Stimulated activated CD8-positive, alpha-beta memory T cell treated with anti-CD3 and anti-CD28 coated beads, Interleukin-12 subunit alpha, Interleukin-12 subunit beta, amount 100 ng/mL, for 24 hours (primary cell): ENCODE measurements around the gene PATJ.
"Not testable (repeated sequence)": the region's sequence is repeated elsewhere in the genome, so short reads cannot be mapped to it uniquely, and the experiment has no call there.

Experiments
- DNase-seq: peaks from one replicate; pipeline ENCODE4 v3.0.0-alpha.2; 2020; ENCODE audit errors: extremely low read depth

The PATJ gene

DNA sequence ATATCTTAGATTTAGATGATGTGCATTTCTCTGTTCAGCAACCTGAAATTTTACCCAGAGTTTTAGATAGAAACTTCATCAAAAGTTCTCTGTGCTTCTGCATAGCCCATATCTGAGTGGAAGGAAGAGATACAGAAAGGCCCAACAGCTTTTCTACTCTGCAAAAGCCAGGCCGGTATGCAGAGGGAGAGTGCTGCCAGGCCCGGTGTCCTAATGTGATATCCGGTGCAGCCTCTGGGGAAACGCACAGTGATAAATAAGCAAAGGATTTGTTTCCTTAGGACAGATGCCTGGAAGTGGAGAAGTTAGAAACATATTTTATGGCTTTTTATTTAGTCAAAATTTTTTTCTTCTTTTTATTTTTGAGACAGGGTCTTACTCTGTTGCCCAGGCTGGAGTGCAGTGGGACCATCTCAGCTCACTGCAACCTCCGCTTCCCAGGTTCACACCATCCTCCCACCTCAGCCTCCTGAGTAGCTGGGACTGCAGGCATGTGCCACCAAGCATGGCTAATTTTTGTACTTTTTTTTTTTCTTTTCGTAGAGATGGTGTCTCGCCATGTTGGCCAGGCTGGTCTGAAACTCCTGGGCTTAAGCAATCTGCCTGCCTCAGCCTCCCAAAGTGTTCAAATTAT, 145.8 kb downstream of the PATJ start:
- DNase-seq, result no peak

DNA sequence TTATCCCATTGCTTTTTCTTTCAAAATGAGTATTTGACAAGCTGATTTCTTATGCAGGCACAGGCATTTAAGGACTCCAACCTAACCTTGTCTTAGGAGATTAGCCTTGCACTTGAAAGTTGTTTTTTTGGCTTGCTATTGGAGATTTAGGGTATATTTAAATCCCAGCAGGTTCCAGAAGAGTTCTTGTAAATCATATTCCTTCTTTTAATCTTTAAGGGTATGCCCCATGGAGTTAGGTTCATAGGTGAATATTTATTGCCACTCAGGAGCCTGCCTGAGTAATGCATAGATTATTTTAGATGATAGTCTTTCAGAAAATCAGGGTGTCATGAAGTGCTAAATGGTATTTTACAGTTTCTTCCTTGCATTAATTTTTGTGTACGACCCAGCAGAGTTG, 146.5 kb downstream of the PATJ start:
- DNase-seq, result no peak

GRCh38 chr1:61890435-61890834, 148.2 kb downstream of the PATJ start:
- not testable (repeated sequence) for DNase-seq

DNA sequence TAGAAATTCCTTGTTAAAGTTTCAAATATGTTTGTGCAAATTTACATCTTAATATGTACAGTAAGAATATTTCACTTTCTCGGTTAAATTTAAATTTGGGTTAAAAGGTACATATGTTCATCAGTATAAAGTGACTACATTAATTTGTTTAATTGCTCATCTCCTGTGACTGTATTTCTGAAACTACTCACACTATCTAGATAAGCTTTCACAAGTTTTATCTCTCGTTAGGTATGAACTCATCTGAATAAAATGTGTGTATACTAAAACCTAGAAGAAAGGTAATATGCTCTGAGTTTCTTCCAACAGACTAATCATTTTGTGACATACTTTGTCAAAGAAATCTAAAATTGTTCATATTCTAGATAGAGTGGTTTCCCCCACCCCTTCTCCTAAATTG, 150.7 kb downstream of the PATJ start:
- DNase-seq, result no peak

DNA sequence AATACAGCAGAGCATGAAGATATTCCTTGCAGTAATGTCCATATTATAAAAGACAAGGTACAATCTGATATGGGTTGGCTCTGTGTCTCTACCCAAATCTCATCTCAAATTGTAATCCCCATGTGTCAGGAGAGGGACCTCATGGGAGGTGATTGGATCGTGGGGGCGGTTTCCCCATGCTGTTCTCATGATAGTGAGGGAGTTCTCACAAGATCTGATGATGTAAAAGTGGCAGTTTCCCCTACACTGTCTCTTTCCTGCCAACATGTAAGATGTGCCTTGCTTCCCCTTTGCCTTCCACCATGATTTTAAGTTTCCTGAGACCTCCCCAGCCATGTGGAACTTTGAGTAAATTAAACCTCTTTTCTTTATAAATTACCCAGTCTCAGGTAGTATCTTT, 152.0 kb downstream of the PATJ start:
- DNase-seq, result not testable (repeated sequence)

- no peak for DNase-seq
Observed at GRCh38 chr1:61895175-61895574, 152.9 kb downstream of the PATJ start.

GRCh38 chr1:61898658-61899057, 156.4 kb downstream of the PATJ start:
- DNase-seq, result no peak

DNA sequence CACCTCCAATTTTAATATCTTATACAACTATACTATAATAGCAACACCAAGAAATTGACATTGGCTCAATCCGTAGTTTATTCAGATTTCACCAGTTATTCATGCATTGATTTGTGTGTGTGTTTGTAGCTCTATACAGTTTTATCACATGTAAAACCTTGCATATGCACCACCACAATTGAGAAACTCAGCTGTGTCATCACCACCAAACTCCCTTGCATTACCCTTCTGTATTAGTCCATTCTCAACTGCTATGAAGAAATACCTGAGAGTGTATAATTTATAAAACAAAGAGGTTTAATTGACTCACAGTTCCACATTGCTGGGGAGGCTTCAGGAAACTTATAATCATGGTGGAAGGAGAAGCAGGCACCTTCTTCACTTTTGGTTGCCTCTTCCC, 162.1 kb downstream of the PATJ start:
- DNase-seq, result no peak

DNA sequence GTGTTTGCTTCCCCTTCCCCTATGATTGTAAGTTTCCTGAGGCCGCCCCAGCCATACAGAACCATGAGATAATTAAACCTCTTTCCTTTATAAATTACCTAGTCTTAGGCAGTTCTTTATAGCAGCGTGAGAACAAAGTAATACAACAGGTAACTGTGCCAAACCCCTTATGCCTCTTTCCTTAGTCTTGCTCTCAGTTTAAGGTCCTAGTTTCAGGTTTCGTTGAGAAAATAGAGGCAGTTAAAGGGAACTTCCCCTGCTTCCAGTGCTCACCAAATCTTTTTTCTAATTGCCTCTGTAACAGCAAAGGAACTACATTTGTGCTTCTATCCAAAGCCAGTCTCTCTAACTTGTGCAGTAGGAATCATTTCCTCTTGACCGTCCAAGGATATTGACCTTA, 164.8 kb downstream of the PATJ start:
- DNase-seq, result no peak

GRCh38 chr1:61910035-61910434, 167.8 kb downstream of the PATJ start:
- DNase-seq, result no peak

- no peak for DNase-seq
Observed at GRCh38 chr1:61914823-61915482, 172.7 kb downstream of the PATJ start.

GRCh38 chr1:61921435-61921834, 179.2 kb downstream of the PATJ start:
- no peak for DNase-seq

GRCh38 chr1:61922950-61923480, 180.7 kb downstream of the PATJ start:
- DNase-seq, result no peak

DNA sequence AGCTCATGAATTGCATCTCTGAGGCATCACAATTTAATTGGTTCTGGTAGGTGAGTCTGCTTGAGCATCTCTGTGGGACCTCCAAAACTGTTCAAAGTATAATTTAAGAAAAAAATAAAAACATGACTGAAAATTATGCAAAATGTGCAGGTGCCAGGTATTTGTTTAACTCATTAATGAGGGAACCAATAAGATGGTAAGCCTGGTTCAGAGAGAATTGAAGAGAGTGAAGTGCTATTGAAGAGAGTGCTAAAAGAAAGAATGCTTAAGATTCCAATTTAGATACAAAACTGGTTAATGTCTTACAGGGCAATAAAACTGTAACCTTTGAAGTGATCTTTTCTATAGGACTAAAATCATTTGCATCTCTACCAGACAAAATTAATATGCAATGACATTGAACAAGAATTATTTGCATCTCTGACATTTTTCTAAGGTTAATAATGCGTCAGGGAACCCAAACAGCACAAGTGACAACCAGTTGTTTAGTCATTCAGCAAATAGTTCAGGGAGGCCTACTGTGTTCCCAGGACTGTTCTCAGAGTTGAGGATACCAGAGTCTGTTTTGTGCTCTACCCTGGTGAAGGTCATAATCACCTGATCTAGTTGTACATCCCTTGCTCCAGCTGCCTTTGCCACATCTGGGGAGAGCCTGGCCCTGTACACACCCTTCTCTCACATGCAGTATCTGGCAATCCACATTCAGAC, 183.5 kb downstream of the PATJ start:
- DNase-seq, result no peak

DNA sequence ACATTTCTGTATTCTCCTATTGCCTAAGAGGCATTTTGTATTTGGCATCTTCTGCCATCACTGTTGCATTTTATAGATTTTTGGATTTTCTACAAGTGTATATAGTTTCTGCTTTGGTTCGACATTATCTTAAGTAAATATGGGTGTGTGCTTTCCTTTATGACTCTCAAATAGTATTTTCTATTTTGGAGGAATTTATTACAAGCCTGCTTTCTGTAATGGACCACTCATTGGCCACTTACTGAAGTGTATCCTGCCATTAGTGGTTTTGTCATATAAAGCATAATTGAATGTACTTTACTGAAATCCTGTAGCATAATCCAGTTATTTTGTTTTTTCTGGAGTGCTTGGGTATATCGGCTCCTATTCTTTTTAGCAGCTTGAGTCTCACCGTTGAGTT, 184.3 kb downstream of the PATJ start:
- DNase-seq, result no peak

- DNase-seq, result no peak
Observed at GRCh38 chr1:61930116-61930645, 187.9 kb downstream of the PATJ start.

GRCh38 chr1:61931587-61932279, 189.5 kb downstream of the PATJ start:
- DNase-seq, result no peak

- DNase-seq, result no peak
Observed at GRCh38 chr1:61935516-61935915, 193.2 kb downstream of the PATJ start.

- DNase-seq, result no peak
Observed at GRCh38 chr1:61936839-61937238, 194.6 kb downstream of the PATJ start.

- no peak for DNase-seq
Observed at GRCh38 chr1:61941794-61942193, 199.5 kb downstream of the PATJ start.

- DNase-seq, result no peak
Observed at GRCh38 chr1:61942856-61943255, 200.6 kb downstream of the PATJ start.

- DNase-seq, result not testable (repeated sequence)
Observed at GRCh38 chr1:61948685-61949084, 206.4 kb downstream of the PATJ start.
